HepG2 (cell line): ENCODE measurements around the gene PARP8. TPM values are rescaled to one million over a fixed set of nuclear protein-coding genes. Genes with fewer than 3 reads are reported as not detected.
"Not testable (repeated sequence)": the region's sequence is repeated elsewhere in the genome, so short reads cannot be mapped to it uniquely, and the experiment has no call there.

ENCODE experiments used
- ATAC-seq: fragments of 200-7000 bp; cut with Tn5 transposase; 3 replicates; pipeline ENCODE4 v1.9.1; 2020; ENCODE audit warnings: mild to moderate bottlenecking, moderate library complexity
- BruUV-seq: library from RNA; stranded (reverse); fragments of 400-500 nt; replicated peaks from 2 replicates; lab custom pipeline; 2021; lab: Mats Ljungman, UMichigan
- CTCF ChIA-PET: fragments of 300-600 bp; formaldehyde crosslinking; extraction: SDS; loops from one replicate; lab custom pipeline; 2021; ENCODE audit warnings: low total read pairs, inconsistent platforms, low intra/inter-chr PET ratio; lab: Yijun Ruan, JAX
- POLR2A ChIA-PET: fragments of 350-600 bp; sonication (Branson Sonifier 250); formaldehyde crosslinking; loops from one replicate; lab custom pipeline; 2020; ENCODE audit warnings: antibody characterized with exemption, inconsistent platforms; lab: Yijun Ruan, JAX
- DNase-seq: peaks from one replicate; pipeline ENCODE4 v3.0.0-alpha.2; 2015; ENCODE audit warnings: low spot score
- FAIRE-seq: peaks from 3 replicates; lab custom pipeline; 2011; peaks lifted over from hg19 to GRCh38; lab: Jason Lieb, UNC
- H2AFZ ChIP-seq: one replicate; pipeline ENCODE4 v1.6.1; 2011; ENCODE audit warnings: low read length, inconsistent platforms
- H3K27ac ChIP-seq: fragments of 300-600 bp; 3 replicates; pipeline ENCODE4 v1.8.0; 2011; ENCODE audit warnings: mixed run types, mild to moderate bottlenecking, mixed read lengths, low read length, inconsistent platforms; ENCODE audit not compliant: insufficient read depth; ENCODE audit errors: extremely low read length
- H3K27me3 ChIP-seq, 2 experiments: fragments of 200-600 bp in 1 of 2; 2 replicates in 1 of 2; 3 replicates in 1 of 2; pipeline versions ENCODE4 v1.6.0 to v1.8.0; 2011; ENCODE audit warnings: low read length in 2 of 2, mild to moderate bottlenecking in 2 of 2, moderate library complexity in 2 of 2, inconsistent platforms in 1 of 2; ENCODE audit not compliant: insufficient read depth in 2 of 2, control insufficient read depth in 1 of 2
- H3K36me3 ChIP-seq, 2 experiments: fragments of 200-600 bp in 1 of 2; replicated peaks in 1 of 2; 2 replicates in 1 of 2; 3 replicates in 1 of 2; pipeline versions ENCODE4 v1.5.1 to v1.8.0; 2011; ENCODE audit warnings: low read length in 2 of 2, inconsistent platforms in 1 of 2; ENCODE audit not compliant: insufficient read depth in 2 of 2, control insufficient read depth in 1 of 2
- H3K4me1 ChIP-seq: 2 replicates; pipeline ENCODE4 v1.5.1; 2012; ENCODE audit warnings: low read length, inconsistent platforms; ENCODE audit not compliant: insufficient read depth
- H3K4me2 ChIP-seq: 2 replicates; pipeline ENCODE4 v1.6.0; 2011; ENCODE audit warnings: low read depth, low read length, inconsistent platforms
- H3K4me3 ChIP-seq, 3 experiments: fragments of 200-600 bp in 1 of 3; sonication (generic), shearing (Covaris generic) in 1 of 3; replicated peaks in 1 of 3; 2 replicates each; pipeline ENCODE4 v1.5.1; 2011 to 2016; ENCODE audit warnings: low read length in 3 of 3, inconsistent platforms in 2 of 3, low read depth in 2 of 3, mild to moderate bottlenecking in 2 of 3, control low read depth in 1 of 3, mixed read lengths in 1 of 3; ENCODE audit not compliant: insufficient read depth in 1 of 3
- H3K79me2 ChIP-seq: one replicate; pipeline ENCODE4 v1.6.1; 2011; ENCODE audit warnings: low read length, inconsistent platforms; ENCODE audit not compliant: insufficient read depth
- H3K9ac ChIP-seq: 2 replicates; pipeline ENCODE4 v1.6.0; 2011; ENCODE audit warnings: mild to moderate bottlenecking, low read depth, low read length, inconsistent platforms; ENCODE audit not compliant: insufficient read depth
- H3K9me3 ChIP-seq: 2 replicates; pipeline ENCODE4 v1.5.1; 2012; ENCODE audit warnings: mild to moderate bottlenecking, low read length
- H4K20me1 ChIP-seq: 2 replicates; pipeline ENCODE4 v1.6.0; 2011; ENCODE audit warnings: inconsistent platforms, mild to moderate bottlenecking, low read length, moderate library complexity; ENCODE audit not compliant: insufficient read depth
- HHEX ChIP-seq: IDR thresholded peaks from 2 replicates; pipeline ENCODE4 v1.6.1; 2016; ENCODE audit warnings: control low read depth
- HNRNPL ChIP-seq: fragments of 200-400 bp; formaldehyde crosslinking; IDR thresholded peaks from 2 replicates; pipeline ENCODE4 v1.6.1; 2017; ENCODE audit warnings: mild to moderate bottlenecking, low read depth, low read length
- KAT2B ChIP-seq: fragments of 150-350 bp; IDR thresholded peaks from 2 replicates; pipeline ENCODE4 v1.6.1; 2014; ENCODE audit warnings: low read depth, low read length, borderline replicate concordance
- PCBP2 ChIP-seq: fragments of 200-400 bp; formaldehyde crosslinking; optimal IDR thresholded peaks from 2 replicates; pipeline ENCODE3; 2018; ENCODE audit warnings: low read length, low read depth; ENCODE audit not compliant: poor library complexity, severe bottlenecking
- SETDB1 ChIP-seq: sonication (generic); formaldehyde crosslinking; IDR thresholded peaks from 2 replicates; pipeline ENCODE4 v1.5.1; 2020; ENCODE audit warnings: missing genetic modification reagents, mild to moderate bottlenecking, borderline replicate concordance
- ZNF329 ChIP-seq: sonication (generic); formaldehyde crosslinking; IDR thresholded peaks from 2 replicates; pipeline ENCODE4 v1.9.0; 2021; ENCODE audit warnings: low read depth, mild to moderate bottlenecking, missing genetic modification reagents
- ZNF367 ChIP-seq: sonication (generic); formaldehyde crosslinking; IDR thresholded peaks from 2 replicates; pipeline ENCODE4 v1.4.0; 2020; ENCODE audit warnings: missing genetic modification reagents, borderline replicate concordance
- ZNF672 ChIP-seq: sonication (generic); formaldehyde crosslinking; IDR thresholded peaks from 2 replicates; pipeline ENCODE4 v1.8.1; 2022; ENCODE audit warnings: missing genetic modification reagents
- ZNF75D ChIP-seq: sonication (generic); formaldehyde crosslinking; IDR thresholded peaks from 2 replicates; pipeline ENCODE4 v1.8.1; 2023; ENCODE audit warnings: missing genetic modification reagents, mild to moderate bottlenecking, borderline replicate concordance
- WGBS: methylation state at CpG from one replicate; pipeline ENCODE4 v1.1.6; 2017; ENCODE audit warnings: low lambda C conversion rate; 5-methylcytosine and 5-hydroxymethylcytosine counted together
- in situ Hi-C: cut with HindIII; loops from 2 replicates; pipeline ENCODE4 v1.10.0; 2017; ENCODE audit warnings: low pct_unique_long_range_greater_than_20kb; ENCODE audit not compliant: extremely low pct_ligation_motif_present
- intact Hi-C: fragments of 100-400 bp; cut with micrococcal nuclease; formaldehyde crosslinking; loops from one replicate; pipeline ENCODE4 v1.10.0; 2022; ENCODE audit not compliant: unreplicated experiment
- polyA plus RNA-seq, 8 experiments: library from polyadenylated mRNA; depleted of rRNA in 3 of 8; stranded (reverse) in 7 of 8; unstranded in 1 of 8; fragments of >200 nt; fragmentation: Illumina TruSeq in 4 of 8; extraction: Trizol in 4 of 8; gene quantifications; 2 replicates each; pipeline versions ENCODE4 v1.2.1 to v1.2.3, GENCODE V29; 2011 to 2016; ENCODE audit warnings: low read depth in 4 of 8, missing spikeins in 1 of 8, mixed read lengths in 1 of 8; ENCODE audit not compliant: insufficient read depth in 1 of 8
- total RNA-seq, 5 experiments: library from RNA; depleted of rRNA; stranded (reverse); fragments of >200 nt; fragmentation: Illumina TruSeq; extraction: Trizol; gene quantifications; 2 replicates each; pipeline ENCODE4 v1.2.3, GENCODE V29; 2016; ENCODE audit warnings: low read depth in 1 of 5
- TF ChIP-seq, protein P1 (sequence below): sonication (generic); formaldehyde crosslinking; IDR thresholded peaks from 2 replicates; pipeline ENCODE4 v1.5.0; 2020; ENCODE audit warnings: missing genetic modification reagents, mild to moderate bottlenecking, borderline replicate concordance
- TF ChIP-seq, protein P2 (sequence below): sonication (generic); formaldehyde crosslinking; conservative IDR thresholded peaks from 2 replicates; pipeline ENCODE4 v1.8.1; 2023; ENCODE audit warnings: missing genetic modification reagents
- TF ChIP-seq, protein P3 (sequence below): IDR thresholded peaks from 2 replicates; pipeline ENCODE4 v1.6.1; 2016; ENCODE audit warnings: missing biosample characterization, missing genetic modification reagents, low read depth

Gene PARP8
- total and polyA plus RNA-seq, 2 of the 13 experiments (the other 11 are each of a cell fraction or from before 2014, with no cell fraction given): 0.11 to 0.29 TPM

DNA sequence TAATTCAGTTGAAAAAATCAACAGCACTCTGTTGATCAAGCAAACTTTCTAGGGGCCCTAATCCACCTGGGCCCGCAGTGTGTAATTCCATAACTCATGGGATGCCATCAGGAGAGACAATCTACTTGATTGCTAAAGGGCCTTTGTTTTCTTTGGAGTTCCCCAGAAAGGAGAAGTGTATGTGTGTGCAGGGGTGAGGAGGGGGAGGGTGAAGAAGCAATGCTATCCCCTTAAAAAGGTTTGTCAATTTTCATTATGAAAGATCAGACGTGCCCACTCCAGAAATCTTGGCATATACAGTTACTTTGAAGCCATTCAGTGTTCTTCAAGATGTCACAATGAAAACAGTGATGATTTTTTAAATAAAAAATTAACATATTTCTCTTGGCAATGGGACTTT lies 6.2 kb downstream of the PARP8 start:
- TF ChIP-seq PCBP2: no peak
- TF ChIP-seq HHEX (CRISPR knock-in tag): no peak
- no peak for TF ChIP-seq SETDB1 (CRISPR knock-in tag)
- TF ChIP-seq KAT2B: no peak
- TF ChIP-seq, protein P1, sequence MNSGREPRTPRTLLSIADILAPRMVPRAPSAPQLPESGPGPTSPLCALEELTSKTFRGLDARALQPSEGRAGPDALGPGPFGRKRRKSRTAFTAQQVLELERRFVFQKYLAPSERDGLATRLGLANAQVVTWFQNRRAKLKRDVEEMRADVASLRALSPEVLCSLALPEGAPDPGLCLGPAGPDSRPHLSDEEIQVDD (CRISPR knock-in tag): no peak
- no peak for TF ChIP-seq ZNF672 (CRISPR knock-in tag)
- TF ChIP-seq ZNF367 (CRISPR knock-in tag): no peak
- TF ChIP-seq ZNF329 (CRISPR knock-in tag): no peak
- TF ChIP-seq, protein P2, sequence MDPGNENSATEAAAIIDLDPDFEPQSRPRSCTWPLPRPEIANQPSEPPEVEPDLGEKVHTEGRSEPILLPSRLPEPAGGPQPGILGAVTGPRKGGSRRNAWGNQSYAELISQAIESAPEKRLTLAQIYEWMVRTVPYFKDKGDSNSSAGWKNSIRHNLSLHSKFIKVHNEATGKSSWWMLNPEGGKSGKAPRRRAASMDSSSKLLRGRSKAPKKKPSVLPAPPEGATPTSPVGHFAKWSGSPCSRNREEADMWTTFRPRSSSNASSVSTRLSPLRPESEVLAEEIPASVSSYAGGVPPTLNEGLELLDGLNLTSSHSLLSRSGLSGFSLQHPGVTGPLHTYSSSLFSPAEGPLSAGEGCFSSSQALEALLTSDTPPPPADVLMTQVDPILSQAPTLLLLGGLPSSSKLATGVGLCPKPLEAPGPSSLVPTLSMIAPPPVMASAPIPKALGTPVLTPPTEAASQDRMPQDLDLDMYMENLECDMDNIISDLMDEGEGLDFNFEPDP (CRISPR knock-in tag): no peak
- TF ChIP-seq HNRNPL: no peak
- no peak for TF ChIP-seq ZNF75D
- TF ChIP-seq, protein P3, sequence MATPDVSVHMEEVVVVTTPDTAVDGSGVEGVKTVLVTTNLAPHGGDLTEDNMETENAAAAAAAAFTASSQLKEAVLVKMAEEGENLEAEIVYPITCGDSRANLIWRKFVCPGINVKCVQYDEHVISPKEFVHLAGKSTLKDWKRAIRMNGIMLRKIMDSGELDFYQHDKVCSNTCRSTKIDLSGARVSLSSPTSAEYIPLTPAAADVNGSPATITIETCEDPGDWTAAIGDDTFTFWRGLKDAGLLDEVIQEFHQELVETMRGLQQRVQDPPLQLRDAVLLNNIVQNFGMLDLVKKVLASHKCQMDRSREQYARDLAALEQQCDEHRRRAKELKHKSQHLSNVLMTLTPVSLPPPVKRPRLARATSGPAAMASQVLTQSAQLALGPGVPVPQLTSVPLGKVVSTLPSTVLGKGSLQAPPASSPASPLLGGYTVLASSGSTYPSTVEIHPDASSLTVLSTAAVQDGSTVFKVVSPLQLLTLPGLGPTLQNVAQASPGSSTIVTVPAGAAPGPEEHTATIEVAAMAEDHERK (CRISPR knock-in tag): no peak
- no TSS peak for BruUV-seq
- Histone ChIP-seq H2AFZ (no peak overlapping the region), H3K4me3 (no peak overlapping the region), H4K20me1 (no peaks in the 10 kb centered on the region), H3K36me3 (no peaks in the 10 kb centered on the region), H3K4me2 (no peak overlapping the region), H3K79me2 (no peaks in the 10 kb centered on the region), H3K4me1 (no peaks in the 10 kb centered on the region), H3K27ac (no peak overlapping the region), H3K9me3 (no peaks in the 10 kb centered on the region), H3K27me3 (peaks cover 0 to 7% of the 10 kb centered on the region in 2 experiments; a peak in 2 of 5 replicates), H3K9ac (no peak overlapping the region)
- DNase-seq: no peak
- WGBS: 0% methylated on average over 2 of the region's 2 CpGs
- POLR2A ChIA-PET: no interaction called here
- in situ Hi-C loops (no loop called here), intact Hi-C loops (no loop called here)
- CTCF ChIA-PET: no interaction called here
- ATAC-seq: no peak
- no peak for FAIRE-seq

DNA sequence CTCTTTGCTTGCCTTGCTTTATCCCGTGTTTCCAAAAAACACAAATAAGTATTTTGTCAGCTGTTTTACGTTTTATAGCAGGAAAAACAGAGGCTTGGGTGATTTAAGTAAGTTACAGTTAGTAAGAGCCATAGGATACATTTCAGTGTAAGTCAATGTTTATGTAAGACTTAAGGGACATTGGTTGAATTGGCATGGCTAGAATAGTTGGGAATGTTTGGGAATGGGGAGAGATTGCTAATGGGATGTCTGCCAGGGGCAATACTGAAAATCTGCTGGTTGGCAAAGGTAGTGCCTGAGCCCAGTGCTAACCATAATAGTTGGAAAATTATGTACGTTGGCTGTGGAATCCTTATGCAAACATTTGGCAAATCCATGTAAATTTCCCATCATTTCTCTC lies 7.0 kb downstream of the PARP8 start:
- in situ Hi-C loops, ATAC-seq, H3K79me2 ChIP-seq, H3K4me1 ChIP-seq, H3K27ac ChIP-seq, FAIRE-seq, DNase-seq, H2AFZ ChIP-seq, CTCF ChIA-PET, H3K27me3 ChIP-seq, H3K9me3 ChIP-seq, H3K4me3 ChIP-seq, H3K36me3 ChIP-seq, intact Hi-C loops, BruUV-seq, H3K4me2 ChIP-seq, H3K9ac ChIP-seq, H4K20me1 ChIP-seq, POLR2A ChIA-PET: not testable (repeated sequence)
- WGBS: 0% methylated on average over 3 of the region's 3 CpGs
